Loucy (cell line): ENCODE data around the gene ABCC3.
"Not testable (repeated sequence)": the region's sequence is repeated elsewhere in the genome, so short reads cannot be mapped to it uniquely, and the experiment has no call there.

Source experiments
- EZH2phosphoT487 ChIP-seq: fragments of 200-600 bp; IDR thresholded peaks from 2 replicates; pipeline ENCODE4 v1.6.1; 2018; ENCODE audit warnings: antibody characterized with exemption, mild to moderate bottlenecking, moderate library complexity, borderline replicate concordance
- TF ChIP-seq, protein P1 (sequence below): fragments of 200-600 bp; sonication (generic); conservative IDR thresholded peaks from 2 replicates; pipeline ENCODE4 v1.5.1; 2014; ENCODE audit warnings: mild to moderate bottlenecking, antibody characterized with exemption, low read length

DNA sequence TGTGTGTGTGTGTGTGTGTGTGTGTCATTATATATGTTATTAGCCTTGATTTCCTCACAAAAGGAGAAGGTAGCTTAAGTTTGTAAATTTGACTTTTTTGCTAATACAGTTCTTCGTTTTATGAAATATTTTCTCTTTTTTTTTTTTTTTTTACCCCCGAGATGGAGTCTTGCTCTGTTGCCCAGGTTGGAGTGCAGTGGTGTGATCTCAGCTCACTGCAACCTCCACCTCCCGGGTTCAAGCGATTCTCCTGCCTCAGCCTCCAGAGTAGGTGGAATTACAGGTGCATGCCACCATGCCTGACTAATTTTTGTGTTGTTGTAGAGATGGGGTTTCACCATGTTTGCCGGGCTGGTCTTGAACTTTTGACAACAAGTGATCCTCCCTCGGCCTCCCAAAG, 89.9 kb downstream of the ABCC3 start:
- TF ChIP-seq, protein P1, sequence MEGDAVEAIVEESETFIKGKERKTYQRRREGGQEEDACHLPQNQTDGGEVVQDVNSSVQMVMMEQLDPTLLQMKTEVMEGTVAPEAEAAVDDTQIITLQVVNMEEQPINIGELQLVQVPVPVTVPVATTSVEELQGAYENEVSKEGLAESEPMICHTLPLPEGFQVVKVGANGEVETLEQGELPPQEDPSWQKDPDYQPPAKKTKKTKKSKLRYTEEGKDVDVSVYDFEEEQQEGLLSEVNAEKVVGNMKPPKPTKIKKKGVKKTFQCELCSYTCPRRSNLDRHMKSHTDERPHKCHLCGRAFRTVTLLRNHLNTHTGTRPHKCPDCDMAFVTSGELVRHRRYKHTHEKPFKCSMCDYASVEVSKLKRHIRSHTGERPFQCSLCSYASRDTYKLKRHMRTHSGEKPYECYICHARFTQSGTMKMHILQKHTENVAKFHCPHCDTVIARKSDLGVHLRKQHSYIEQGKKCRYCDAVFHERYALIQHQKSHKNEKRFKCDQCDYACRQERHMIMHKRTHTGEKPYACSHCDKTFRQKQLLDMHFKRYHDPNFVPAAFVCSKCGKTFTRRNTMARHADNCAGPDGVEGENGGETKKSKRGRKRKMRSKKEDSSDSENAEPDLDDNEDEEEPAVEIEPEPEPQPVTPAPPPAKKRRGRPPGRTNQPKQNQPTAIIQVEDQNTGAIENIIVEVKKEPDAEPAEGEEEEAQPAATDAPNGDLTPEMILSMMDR, result not testable (repeated sequence)
- TF ChIP-seq EZH2phosphoT487, result not testable (repeated sequence)
